T-helper 2 cell treated with Interferon-gamma antibody and Interleukin-4, amounts not matched to agents 100 ng/mL and 5 ng/mL, for 36 hours (primary cell): ENCODE data around the gene SCAMP1. TPM values are rescaled to one million over a fixed set of nuclear protein-coding genes. Genes with fewer than 3 reads are reported as not detected.

Experiments used
- total RNA-seq: library from RNA; stranded (reverse); gene quantifications from 2 replicates; pipeline ENCODE4 v1.2.3, GENCODE V29; 2022

SCAMP1 gene
- total RNA-seq, 1 donor from 2014 or later: 16.0 TPM

Other genes starting within 250 kb of the SCAMP1 start
- 42.4 and 44.2 TPM in 2 replicates for gene AP3B1, start 65.9 kb upstream of the SCAMP1 start, total RNA-seq